Central memory CD8-positive, alpha-beta T cell (primary cell): ENCODE measurements around the gene PIAS4.
A peak's percentile ranks its signal among the peaks of the same experiment; 100 is the strongest.

ENCODE experiments used
- ATAC-seq: fragments of 150-1000 bp; cut with Tn5 transposase; replicated peaks from 2 replicates; pipeline ENCODE4 v1.10.0; 2022; ENCODE audit warnings: mild to moderate bottlenecking, moderate FRiP score, moderate number of reproducible peaks; ENCODE audit not compliant: poor library complexity, severe bottlenecking; ENCODE audit errors: extremely low read depth
- DNase-seq, 2 donors: peaks; one replicate each; pipeline ENCODE4 v3.0.0; 2021; ENCODE audit warnings: low spot score in 2 of 2
- H3K27ac Mint-ChIP-seq: one replicate; pipeline ENCODE4 v1.8.0; 2022; ENCODE audit warnings: low read depth, mild to moderate bottlenecking, moderate library complexity, mixed read lengths
- H3K27me3 Mint-ChIP-seq: one replicate; pipeline ENCODE4 v1.8.0; 2022; ENCODE audit warnings: mixed read lengths
- H3K36me3 Mint-ChIP-seq: one replicate; pipeline ENCODE4 v1.8.0; 2022; ENCODE audit warnings: mild to moderate bottlenecking, moderate library complexity, mixed read lengths; ENCODE audit not compliant: insufficient read depth
- H3K4me1 Mint-ChIP-seq: one replicate; pipeline ENCODE4 v1.8.0; 2022; ENCODE audit warnings: mixed read lengths
- H3K4me3 Mint-ChIP-seq: one replicate; pipeline ENCODE4 v1.8.0; 2022; ENCODE audit warnings: mild to moderate bottlenecking, moderate library complexity, mixed read lengths
- H3K9me3 Mint-ChIP-seq: one replicate; pipeline ENCODE4 v1.8.0; 2022; ENCODE audit warnings: mixed read lengths

The PIAS4 gene

DNA sequence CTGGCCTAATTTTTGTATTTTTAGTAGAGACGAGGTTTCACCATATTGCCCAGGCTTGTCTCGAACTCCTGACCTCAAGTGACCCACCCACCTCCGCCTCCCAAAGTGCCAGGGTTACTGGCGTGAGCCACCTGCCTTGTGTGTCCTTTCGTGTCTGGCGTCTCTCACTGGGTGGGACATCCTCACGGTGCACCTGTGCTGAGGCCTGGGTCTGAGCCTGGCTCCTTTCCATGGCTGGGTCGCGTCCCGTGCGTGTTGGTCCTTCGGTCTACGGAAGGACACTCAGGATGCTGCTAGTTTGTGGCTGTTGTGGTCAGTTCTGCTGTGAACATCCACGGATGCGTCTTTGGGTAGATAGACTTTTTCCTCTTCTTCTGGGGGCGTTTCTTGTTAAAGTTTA is 19.6 kb downstream of the PIAS4 start:
- H3K9me3 Mint-ChIP-seq = no peaks in the 10 kb centered on the region
- no peak overlapping the region for H3K4me3 Mint-ChIP-seq
- H3K27ac Mint-ChIP-seq = no peak overlapping the region
- H3K4me1 Mint-ChIP-seq = no peaks in the 10 kb centered on the region
- peaks cover 26% of the 10 kb centered on the region for H3K36me3 Mint-ChIP-seq
- DNase-seq (no peak), ATAC-seq (no peak)
- H3K27me3 Mint-ChIP-seq = no peaks in the 10 kb centered on the region

DNA sequence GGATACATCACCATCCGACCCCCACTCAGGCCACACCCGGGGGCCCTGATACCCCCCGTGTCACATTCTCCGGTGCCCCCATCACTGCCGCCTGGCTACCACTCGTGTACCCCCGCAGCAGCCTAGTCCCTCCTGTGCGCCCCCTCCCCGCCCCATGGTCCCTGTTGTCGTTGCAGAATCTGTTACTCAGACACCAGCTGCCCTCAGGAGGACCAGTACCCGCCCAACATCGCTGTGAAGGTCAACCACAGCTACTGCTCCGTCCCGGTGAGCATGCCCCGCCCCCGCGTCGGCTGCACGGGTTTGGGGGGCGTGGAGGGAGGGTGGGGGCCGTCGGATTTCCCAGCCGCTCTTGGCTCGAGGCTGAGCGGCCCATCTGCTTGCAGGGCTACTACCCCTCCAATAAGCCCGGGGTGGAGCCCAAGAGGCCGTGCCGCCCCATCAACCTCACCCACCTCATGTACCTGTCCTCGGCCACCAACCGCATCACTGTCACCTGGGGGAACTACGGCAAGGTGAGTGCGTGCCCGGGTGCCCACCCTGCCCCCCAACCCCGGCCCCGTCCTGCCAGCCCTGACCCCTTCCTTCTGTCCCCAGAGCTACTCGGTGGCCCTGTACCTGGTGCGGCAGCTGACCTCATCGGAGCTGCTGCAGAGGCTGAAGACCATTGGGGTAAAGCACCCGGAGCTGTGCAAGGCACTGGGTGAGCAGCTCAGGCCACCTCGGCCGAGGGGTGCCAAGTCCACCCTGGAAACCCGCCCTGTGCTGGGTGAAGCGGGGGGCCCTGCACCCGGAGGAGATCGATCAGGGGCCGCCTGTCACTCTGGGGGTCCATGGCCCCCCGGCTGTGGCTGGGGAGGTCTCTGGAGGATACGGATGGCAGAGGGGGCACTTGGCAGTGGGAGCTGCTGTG is 21.1 kb downstream of the PIAS4 start:
- DNase-seq (no peak), ATAC-seq (no peak)
- Mint-ChIP-seq H3K4me1 (no peaks in the 10 kb centered on the region), H3K9me3 (no peaks in the 10 kb centered on the region), H3K36me3 (peaks cover 28% of the 10 kb centered on the region), H3K4me3 (no peak overlapping the region), H3K27me3 (no peaks in the 10 kb centered on the region), H3K27ac (no peak overlapping the region)

DNA sequence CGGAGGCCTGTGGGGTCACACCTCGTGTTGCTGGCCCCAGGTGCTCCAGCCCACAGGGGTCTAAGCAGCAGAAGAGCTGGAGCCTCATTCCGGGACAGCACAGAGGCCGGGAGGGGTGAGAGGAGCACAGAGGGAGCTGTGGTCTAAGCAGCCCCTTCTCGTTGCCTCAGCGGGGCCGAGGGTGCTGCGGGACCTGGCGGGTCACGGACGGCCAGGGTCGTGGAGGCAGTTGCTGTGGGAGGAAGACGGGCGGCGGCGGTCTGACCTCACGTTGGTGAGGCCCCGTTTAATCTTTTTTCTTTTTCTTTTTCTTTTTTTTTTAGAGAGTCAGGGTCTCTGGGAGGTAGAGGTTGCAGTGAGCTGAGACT is 21.7 kb downstream of the PIAS4 start:
- no peak overlapping the region for H3K27ac Mint-ChIP-seq
- H3K4me1 Mint-ChIP-seq = no peaks in the 10 kb centered on the region
- no peaks in the 10 kb centered on the region for H3K9me3 Mint-ChIP-seq
- H3K27me3 Mint-ChIP-seq = no peaks in the 10 kb centered on the region
- DNase-seq = no peak
- ATAC-seq = no peak
- no peak overlapping the region for H3K4me3 Mint-ChIP-seq
- H3K36me3 Mint-ChIP-seq = peaks cover 28% of the 10 kb centered on the region

DNA sequence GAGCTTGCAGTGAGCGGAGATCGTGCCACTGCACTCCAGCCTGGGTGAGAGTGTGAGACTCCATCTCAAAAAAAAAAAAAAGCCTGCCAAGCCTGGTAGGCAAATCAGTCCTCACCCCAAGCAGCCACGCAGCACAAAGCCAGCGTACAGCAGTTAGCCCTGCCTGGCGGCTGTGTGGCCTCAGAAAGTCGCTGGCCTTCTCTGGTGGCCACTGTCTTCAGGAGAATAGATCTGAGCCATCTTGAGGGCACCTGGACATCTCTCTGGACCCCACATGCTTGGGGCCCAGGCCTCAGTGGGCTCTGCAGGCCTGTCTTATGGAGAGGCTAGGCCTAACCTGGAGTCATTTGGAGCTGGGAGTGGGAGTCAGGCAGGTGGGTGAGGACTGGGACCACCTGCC is 23.0 kb downstream of the PIAS4 start:
- H3K27ac Mint-ChIP-seq = no peak overlapping the region
- H3K9me3 Mint-ChIP-seq = no peaks in the 10 kb centered on the region

DNA sequence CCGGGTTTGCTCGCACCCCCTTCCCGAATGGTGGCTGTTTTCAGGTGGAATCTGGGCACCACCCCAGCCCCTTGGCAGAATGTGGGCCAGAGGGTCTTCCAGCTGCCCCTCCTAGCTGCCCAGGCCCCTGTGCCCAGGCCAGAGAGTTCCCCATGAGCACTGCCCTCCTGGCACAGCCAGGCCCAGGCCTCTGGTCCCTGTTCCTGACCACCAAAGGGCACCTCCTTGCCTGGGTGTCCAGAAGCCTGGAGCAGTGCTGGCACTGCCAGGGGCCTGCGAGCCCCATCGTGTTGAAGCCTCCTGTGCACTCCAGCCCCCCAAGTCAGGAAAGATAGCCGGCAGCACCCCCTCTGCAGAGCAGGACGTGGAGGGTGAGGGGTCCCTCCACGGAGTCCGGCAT is 23.4 kb downstream of the PIAS4 start:
- no peak overlapping the region for H3K4me3 Mint-ChIP-seq
- H3K9me3 Mint-ChIP-seq = no peaks in the 10 kb centered on the region
- no peak overlapping the region for H3K27ac Mint-ChIP-seq
- H3K36me3 Mint-ChIP-seq = peaks cover 24% of the 10 kb centered on the region
- ATAC-seq (no peak), DNase-seq (no peak)
- H3K4me1 Mint-ChIP-seq = no peaks in the 10 kb centered on the region
- H3K27me3 Mint-ChIP-seq = no peaks in the 10 kb centered on the region

More for the DNA sequence above, 23.0 kb downstream of the PIAS4 start:
- no peaks in the 10 kb centered on the region for H3K4me1 Mint-ChIP-seq
- peaks cover 24% of the 10 kb centered on the region for H3K36me3 Mint-ChIP-seq
- no peaks in the 10 kb centered on the region for H3K27me3 Mint-ChIP-seq
- DNase-seq (no peak), ATAC-seq (no peak)
- no peak overlapping the region for H3K4me3 Mint-ChIP-seq

DNA sequence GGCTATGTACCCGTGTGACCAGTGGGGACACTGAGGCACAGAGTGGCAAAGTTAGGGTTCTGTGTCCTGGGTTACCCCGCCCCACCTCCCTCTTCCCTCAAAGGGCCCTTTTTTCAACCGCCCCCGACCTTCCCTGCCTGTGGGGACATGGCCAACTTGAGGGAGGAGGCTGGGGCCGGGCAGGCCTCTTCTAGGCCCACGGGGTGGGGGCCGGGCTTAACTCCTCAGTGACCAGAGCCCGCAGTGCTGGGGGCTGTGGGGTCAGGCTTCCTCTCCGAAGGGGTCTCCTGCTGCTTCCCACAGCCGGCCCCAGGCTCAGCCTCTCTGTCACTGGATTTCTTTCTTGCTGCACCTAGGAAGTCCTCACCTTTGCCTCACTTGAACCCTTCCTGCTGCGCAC is 23.9 kb downstream of the PIAS4 start:
- H3K27ac Mint-ChIP-seq = no peak overlapping the region

DNA sequence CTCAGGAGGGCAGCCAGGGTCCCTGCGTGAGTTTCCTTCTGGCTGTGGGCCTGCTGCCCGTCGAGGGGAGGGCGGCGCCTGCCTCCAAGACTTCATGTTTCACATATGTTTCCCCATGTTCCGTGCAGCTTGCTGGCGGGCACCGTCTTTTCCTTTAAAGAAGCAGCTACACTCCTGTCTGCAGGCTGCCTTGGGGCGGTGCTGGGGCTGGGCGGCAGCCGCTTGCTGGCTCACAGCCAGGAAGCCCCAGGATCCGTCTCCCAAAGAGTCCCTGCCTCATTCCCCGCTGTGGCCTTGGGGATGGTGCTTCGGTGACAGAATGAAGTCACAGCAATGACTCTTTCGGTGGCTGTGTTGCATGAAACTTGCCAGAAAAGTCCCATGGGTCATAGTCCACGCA is 24.9 kb downstream of the PIAS4 start:
- Mint-ChIP-seq H3K9me3 (no peaks in the 10 kb centered on the region), H3K36me3 (peaks cover 21% of the 10 kb centered on the region)
- no peak for ATAC-seq

More for the DNA sequence above, 23.9 kb downstream of the PIAS4 start:
- peaks cover 24% of the 10 kb centered on the region for H3K36me3 Mint-ChIP-seq
- no peak overlapping the region for H3K4me3 Mint-ChIP-seq
- ATAC-seq = no peak
- DNase-seq = no peak
- no peaks in the 10 kb centered on the region for H3K27me3 Mint-ChIP-seq
- H3K9me3 Mint-ChIP-seq = no peaks in the 10 kb centered on the region
- no peaks in the 10 kb centered on the region for H3K4me1 Mint-ChIP-seq

DNA sequence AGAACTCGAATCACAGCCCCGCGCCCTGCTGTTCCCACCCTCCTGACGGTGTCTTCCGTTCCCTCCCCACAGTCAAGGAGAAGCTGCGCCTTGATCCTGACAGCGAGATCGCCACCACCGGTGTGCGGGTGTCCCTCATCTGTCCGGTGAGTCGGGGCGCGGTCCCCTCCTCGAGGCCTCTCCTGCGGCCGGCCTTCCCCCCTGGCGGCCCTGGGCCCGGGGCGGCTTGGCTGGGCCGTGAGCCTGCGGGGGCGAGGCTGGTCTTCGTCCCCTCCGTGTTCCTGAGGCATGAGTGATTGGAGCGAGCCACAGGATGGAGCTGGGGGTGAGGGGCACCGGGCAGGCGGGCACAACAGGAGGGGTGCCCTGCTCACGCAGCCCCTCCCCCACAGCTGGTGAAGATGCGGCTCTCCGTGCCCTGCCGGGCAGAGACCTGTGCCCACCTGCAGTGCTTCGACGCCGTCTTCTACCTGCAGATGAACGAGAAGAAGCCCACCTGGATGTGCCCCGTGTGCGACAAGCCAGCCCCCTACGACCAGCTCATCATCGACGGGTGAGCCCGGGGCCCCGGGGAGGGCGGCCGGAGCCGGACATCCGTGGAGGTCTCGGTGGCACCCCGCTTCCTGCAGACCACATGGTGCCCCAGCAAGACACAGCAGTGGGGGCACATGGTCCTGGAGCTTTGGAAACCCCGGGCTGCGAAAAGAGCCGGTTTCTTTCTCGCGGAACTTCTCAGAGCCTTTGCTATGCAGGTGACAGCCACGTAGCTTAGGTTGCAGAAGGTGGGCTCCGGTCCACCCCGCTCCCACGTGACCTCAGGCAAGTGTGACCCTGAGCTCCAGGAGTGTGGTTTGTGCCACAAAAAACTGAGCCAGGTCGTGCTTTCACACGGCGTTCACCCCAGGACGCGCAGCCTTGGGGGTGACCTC is 25.8 kb downstream of the PIAS4 start:
- H3K27ac Mint-ChIP-seq = no peak overlapping the region
- no peaks in the 10 kb centered on the region for H3K9me3 Mint-ChIP-seq
- DNase-seq (no peak), ATAC-seq (no peak)
- H3K4me3 Mint-ChIP-seq = no peak overlapping the region
- H3K4me1 Mint-ChIP-seq = no peaks in the 10 kb centered on the region
- H3K27me3 Mint-ChIP-seq = no peaks in the 10 kb centered on the region
- peaks cover 19% of the 10 kb centered on the region for H3K36me3 Mint-ChIP-seq

More for the DNA sequence above, 24.9 kb downstream of the PIAS4 start:
- DNase-seq = no peak
- Mint-ChIP-seq H3K27me3 (no peaks in the 10 kb centered on the region), H3K4me3 (no peak overlapping the region), H3K4me1 (no peaks in the 10 kb centered on the region), H3K27ac (no peak overlapping the region)

DNA sequence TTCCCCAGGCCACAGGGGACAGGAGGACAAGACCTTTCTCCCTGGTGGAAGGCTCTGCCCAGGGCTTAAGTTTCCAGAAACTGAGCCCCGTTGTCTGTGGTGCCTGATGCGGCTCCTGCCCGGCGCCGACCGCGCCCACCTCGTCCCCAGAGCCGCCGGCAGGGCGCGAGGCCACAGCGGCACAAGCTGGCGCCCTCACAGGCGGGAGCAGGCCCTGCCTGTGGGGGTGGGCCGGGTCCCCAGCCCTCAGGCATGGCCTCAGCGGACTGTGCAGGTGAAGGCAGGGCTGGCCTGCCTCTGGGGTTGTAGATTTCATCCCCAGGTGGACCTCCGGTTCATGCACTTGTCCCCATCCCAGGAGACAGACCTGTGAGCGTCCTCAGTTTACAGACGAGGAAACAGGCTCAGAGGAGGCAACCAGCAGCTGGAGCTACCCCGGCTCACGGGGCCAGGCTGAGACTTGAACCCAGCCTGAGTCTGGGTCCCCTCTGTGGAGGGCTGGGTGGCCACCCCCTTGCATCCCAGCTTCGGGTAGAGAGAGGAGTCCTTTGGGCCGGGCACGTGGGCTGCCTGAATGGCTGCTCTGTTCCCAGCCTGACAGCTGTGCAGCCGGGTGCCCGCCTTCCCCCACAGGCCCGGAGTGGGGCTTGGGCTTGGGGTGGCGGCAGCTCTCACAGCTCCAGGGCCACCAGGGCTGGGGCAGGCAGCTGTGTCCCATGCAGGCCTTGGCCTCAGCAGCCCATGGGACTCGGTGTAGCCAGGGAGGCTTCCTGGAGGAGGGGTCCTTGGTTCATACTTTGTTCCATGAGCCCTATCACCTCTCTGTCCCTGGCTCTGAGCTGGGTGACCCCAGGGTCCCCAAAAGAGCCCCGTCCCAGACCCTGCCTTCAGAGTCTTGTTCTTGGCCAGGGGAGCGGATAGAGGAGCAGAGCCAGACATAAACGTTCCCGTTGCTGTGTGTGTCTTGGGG is 26.8 kb downstream of the PIAS4 start:
- Mint-ChIP-seq H3K4me1 (no peaks in the 10 kb centered on the region), H3K27ac (no peak overlapping the region), H3K4me3 (no peak overlapping the region), H3K36me3 (peaks cover 17% of the 10 kb centered on the region), H3K9me3 (no peaks in the 10 kb centered on the region), H3K27me3 (no peaks in the 10 kb centered on the region)
- DNase-seq (no peak), ATAC-seq (no peak)

DNA sequence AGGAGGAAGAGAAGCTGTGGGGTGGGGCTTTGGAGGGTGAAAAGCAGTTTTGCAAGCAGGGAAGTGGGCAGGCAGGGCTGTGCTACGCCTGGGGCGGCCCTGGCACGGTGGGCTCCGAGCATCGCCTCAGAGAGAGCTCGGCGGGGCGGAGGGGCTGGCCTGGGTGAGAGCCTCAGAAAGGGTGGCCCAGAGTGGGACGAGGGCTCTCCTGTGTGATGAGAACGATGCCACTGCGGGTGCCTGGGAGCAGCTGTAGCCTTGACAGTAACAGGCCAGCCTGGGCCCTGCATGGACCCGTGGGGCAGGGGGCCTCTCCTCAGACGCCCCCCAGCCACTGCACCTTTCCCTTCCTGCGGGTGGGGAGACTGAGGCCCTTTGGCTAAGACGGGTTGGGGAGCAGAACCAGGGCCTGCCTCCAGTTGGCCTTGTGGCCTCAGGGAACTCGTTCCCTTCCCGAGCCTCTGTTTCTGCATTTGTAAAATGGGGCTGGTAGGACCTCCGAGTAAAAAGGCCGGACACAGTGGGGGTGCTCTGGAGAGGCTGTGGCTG is 27.6 kb downstream of the PIAS4 start:
- Mint-ChIP-seq H3K9me3 (no peaks in the 10 kb centered on the region), H3K4me3 (no peak overlapping the region), H3K27ac (no peak overlapping the region), H3K36me3 (peaks cover 19% of the 10 kb centered on the region), H3K27me3 (no peaks in the 10 kb centered on the region), H3K4me1 (no peaks in the 10 kb centered on the region)
- ATAC-seq = no peak
- no peak for DNase-seq

DNA sequence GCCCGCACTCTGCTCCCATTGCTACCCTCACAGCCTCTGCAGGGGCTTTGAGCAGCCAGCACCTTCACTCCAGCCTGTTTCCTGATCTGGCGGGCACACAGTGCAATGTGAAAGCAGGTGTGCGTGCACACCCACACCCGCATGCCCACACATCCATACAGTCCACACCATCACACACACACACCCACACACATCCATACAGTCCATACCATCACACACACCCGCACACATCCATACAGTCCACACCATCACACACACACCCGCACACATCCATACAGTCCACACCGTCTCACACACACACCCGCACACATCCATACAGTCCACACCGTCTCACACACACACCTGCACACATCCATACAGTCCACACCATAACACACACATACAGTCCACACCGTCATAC is 28.0 kb downstream of the PIAS4 start:
- Mint-ChIP-seq H3K36me3 (peaks cover 22% of the 10 kb centered on the region), H3K27me3 (no peaks in the 10 kb centered on the region), H3K4me1 (no peaks in the 10 kb centered on the region), H3K9me3 (no peaks in the 10 kb centered on the region), H3K4me3 (no peak overlapping the region), H3K27ac (no peak overlapping the region)
- ATAC-seq = peak; percentile 16
- no peak for DNase-seq
